HG03457 (cell line): ENCODE data around the gene PEX11B.
A peak's percentile ranks its signal among the peaks of the same experiment; 100 is the strongest.

Experiments
- ATAC-seq: cut with Tn5 transposase; IDR thresholded peaks from one replicate; pipeline ENCODE4 v1.9.1; 2021; ENCODE audit warnings: moderate number of reproducible peaks; ENCODE audit not compliant: unreplicated experiment

Gene PEX11B

DNA sequence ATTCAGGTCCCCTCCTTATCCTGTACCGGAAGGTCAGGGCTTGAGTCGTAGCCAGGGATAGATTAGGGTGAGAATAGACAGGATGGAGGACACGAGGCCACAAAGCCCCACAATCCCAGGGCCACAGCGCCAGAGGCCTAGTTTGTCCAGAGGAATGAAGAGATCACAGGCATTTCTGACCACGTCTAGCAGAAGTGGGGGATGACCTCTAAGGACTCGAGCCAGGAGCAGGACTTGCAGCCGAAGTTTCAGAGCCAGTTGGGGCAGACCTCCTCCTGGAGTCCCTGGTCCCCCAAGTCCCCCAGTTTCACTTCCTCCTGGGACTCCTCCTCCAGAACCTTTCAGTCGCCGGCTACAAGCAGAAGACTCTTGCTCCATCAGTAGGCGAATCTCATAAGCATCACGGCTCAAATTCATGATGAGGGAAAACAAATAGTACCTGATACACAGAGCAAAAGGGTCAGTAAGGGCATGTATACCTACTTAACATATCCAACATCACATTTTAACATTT is 6.3 kb downstream of the PEX11B start:
- ATAC-seq = no peak

DNA sequence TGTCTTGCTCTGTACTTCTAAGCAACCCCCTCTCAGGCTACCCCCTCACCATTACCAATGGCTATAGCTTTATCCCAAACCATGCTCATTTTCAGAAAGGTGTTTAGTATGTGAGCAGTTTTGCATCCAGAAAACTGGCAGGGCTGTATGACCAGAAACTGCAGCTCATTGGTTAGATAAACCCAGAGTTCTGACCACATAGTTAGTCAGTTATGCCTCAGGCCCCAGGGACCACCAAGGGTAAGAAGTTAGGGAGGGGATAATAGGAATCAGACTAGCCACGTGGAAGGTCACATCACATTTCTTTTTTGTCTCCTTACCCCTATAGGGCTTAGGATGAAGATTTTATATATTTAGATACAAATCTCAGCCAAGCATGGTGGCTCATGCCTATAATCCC is 9.9 kb downstream of the PEX11B start:
- ATAC-seq = no peak

DNA sequence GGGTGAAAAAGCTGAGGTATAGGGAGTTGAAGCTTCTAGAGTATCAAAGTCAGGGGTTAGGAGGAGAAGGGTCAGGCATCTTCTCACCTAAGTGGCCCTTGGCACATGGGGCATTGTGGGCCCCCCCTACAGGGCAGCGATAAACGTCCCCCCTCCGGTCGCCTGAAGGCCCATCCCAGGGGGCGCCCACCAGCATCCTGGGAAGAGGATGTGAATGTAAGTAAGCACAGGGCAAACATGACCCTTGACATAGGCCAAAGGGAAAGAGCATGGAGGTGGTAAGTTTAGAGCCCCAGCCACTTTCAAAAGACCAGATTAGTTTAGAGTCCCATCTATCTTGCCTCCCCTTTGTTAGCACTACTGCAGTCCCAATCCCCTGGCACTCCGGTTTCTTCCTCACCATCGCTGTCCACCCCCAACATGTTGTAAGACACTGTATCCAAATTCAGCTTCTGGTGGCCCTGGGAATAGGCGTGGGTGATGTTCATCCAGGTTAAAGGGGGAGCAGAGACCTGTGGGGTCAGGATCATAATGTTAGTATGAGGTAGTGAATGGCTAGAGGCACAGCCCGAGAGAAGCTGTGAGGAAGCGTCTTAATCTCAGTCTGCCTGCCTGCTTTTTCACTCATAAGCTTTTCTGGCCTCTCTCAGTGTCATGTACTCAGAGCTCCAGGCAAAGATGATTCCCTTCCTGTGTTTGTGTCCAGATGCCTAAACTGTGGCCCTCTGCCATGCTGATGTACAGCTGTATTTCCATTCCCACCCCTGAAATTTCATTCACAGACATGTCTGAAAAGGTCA is 11.4 kb downstream of the PEX11B start:
- ATAC-seq = no peak

DNA sequence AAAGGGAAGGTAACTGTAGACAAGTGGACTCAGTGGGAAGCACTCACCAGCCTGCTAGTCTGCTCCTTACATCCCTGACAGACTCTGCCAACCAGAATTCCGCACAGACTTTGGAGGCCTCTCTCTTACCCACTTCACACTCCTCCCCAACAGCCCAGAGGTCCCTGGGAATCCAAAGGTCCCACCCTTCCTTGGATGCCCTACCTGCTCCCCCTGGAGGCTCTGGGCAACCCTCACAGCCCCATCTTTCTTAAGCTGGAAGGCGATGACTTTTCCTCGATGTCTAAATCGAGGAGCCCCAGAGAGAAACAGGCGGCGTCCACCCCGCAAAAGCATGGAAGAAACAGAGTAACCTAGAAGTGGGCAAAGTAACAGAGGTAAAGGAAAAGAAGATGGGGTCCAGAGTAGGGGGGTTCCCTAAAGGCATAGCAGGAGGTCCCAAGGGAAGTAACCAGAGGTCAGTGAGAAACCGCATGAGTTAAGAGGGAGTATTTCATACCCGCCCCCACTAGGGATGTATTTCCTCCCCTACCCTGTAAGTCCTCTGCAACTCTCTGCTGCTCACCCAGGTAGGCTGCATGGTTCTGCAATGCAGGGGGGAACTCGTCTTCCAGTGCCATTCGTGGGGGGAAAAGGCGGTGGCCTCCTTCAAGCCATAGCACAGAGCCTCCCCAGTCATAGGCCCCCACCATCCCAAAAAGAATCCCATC is 17.1 kb downstream of the PEX11B start:
- ATAC-seq = no peak

DNA sequence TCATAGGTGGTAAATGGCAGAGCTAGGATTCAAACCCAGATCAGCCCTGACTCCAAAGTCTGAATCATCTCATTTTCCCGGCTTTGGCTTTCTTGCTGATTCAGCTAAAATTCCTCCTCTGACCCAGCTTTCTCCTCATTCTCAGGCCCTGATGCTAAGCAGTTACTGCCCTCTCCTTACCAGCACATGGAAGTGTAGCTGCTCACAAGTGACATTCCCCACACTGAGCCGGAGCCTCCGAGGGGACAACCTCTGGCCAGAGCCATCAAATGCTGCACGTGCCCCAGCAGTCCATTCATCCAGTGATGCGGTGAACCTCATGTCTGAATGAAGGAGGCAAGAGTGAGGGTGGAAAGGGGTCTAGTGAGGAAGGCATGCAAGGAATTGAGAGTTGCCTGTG is 19.8 kb downstream of the PEX11B start:
- no peak for ATAC-seq

DNA sequence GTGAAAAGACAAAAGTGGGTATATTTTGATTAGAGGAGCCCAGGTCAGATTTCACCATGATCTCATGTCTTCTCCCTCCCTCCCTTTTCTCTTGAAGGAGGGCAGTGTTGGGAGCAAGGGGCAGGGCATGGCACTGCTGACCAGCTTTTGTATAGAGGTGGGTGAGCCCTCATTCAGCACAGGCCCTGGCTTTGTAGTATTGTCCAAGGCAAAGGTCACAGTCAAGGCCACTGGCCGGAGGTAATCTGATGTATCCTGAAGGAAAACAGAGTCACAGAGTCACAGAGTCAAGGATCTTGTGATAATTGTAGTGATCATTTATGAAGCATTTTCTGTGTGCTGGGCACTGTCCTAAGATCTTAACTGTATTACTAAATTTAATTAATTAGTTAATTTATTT is 20.5 kb downstream of the PEX11B start:
- ATAC-seq = no peak

DNA sequence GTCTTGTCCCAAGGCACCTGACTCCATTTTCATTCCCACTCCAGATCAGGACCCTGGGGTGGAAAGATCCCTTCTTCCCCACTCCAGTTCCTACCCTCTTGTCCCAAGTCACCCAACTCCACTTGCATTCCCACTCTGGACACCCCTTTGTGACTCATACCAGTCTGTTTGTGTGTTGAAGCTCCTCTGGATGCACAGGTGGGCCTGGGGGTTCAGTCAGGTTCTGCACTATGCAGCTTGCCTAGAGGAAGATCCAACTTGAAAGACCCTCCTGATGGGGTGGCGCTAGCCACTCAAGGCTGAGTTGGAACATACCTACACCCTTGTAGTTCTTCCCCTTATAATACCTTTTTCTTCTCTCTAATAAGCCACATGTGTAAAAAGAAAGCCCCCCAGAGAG is 23.0 kb downstream of the PEX11B start:
- ATAC-seq = no peak

DNA sequence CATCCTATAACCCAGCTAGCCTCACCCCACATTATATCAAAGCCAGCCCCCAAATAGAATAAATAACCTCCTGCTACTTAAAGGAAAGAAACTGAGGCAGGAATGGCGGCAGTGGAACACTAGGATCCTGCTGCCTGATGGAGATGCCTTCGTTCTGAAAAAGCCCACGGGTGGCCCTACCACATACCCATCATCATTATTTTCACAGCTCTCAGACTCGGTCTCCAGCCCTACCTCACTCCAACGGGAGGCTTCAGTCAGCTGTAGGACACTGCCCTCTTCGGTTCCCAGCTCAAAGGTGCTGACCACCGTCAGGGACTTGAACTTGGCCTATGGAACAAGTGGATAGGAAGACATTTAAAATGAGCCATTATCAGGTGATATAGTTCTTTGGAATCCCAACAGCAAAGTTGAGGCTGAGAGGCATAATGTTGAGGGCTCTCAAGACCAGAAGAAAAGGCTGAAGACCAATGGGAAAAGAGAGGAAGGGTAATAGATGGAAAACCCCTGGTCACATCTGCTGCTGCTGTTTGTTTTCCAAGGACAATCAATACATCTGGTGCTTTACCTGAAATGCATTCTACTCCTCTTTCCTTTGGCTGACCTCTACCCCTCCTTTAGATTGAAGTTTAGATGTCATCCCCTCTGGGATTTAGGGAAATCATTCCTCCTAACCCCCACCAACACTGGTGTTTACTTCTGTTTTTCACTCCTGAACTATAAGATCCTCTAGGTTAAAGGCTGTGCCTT is 25.0 kb downstream of the PEX11B start:
- no peak for ATAC-seq

DNA sequence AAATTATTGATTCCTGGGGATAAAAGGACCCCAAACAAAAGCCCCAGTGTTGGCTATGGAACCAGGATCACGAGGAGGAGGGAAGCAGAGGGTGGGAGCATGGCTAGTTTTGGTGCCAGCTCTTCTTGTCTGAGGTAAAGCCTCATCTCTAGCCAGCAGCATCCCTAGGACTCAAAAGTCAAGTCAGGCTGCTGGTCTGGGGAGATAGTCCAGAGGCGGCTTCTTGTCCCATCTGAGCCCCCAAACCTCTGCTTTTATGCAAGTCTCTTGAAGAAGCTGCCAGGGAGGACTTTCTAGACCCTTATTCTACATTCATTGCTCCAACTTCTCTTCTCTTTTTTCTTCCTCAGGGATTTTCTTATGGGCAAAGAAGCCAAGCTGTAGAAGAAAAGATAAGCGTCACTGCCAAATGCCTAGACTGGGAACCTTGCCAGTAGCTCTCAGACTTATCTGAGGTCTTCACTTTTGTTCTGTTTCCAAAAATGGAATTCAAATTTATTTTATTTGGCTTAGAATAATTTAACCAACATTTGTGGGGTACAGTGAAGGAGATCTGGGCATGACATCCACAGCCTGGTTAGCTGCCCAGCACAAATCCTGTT is 25.9 kb downstream of the PEX11B start:
- ATAC-seq = no peak

DNA sequence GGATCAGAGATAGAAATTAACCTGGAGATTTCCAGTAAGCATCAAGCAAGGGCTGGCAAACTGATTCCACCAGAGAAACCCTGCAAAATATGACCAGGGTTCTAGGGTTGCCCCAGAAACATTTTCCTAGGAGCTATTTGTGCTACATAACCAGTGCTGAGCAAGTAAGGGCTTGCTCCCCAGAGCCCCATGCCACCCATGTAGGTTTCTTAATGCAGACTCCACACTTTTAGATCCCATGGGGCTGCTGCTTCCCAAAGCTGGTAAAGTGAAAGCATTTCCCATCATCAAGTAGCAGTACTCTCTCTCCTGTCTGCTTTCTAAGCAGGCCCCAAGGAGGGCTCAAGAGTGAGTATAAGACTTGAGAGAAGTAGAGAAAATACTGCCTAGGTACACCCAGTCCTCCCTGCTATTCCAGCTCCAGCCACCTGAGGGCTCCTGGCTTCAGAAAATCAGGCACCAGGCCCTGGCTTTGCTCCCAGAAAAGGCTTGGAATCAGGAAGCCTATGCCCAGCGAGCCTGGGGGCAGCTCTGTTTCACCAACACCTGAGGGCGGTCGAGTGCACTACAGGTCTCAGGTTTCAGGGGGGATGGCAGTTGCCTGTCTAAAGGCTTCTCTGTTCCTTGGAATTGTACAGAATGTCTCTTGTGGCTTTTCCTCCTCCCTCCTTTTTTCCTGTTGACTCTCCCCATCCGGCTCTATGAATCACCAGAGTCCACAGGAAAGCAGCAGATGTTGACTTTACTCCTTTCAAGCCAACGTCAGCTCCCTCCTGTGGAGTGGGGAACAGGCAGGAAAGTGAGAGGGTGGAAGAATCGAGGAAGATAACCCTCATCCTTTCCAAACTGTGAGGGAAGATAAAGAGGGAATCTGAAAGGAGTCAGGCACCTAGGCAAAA is 26.7 kb downstream of the PEX11B start:
- no peak for ATAC-seq

DNA sequence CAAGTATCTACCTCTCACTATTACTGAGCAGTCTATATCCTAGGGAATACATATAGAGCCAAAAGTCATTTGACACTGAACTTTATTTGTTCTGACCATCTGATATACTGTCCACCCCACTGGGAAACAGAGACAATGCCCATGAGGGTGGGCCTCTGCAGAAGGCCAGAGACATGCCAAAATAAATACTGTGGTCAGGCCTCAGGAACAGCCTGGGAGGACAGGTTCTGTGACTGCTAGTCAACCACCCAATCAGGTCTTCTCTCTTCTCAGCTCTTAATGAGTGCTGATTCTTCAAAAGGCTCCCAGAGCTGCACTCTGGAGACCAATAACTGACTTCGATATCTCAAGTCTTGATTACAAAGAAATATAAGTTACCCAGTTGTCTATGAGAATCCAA is 27.4 kb downstream of the PEX11B start:
- ATAC-seq = no peak

DNA sequence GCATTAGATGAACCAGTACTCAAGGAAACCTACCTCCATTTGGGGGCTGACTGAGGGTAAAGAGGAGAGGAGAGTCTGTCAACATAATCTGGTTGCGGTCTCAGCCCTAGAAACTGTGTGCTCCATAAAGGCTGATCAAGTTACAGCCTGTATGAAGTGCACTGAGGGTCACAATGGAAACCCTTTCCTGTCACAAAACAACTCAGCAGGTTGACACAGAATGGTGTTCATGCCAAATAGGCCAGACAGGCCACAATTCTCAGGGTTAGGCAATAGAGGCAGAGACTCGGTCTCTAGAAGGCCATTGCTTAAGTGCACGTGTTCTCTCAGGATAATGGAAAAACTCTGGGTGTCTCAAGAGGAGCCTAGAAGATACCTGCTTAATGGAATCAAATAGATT is 28.8 kb downstream of the PEX11B start:
- no peak for ATAC-seq

DNA sequence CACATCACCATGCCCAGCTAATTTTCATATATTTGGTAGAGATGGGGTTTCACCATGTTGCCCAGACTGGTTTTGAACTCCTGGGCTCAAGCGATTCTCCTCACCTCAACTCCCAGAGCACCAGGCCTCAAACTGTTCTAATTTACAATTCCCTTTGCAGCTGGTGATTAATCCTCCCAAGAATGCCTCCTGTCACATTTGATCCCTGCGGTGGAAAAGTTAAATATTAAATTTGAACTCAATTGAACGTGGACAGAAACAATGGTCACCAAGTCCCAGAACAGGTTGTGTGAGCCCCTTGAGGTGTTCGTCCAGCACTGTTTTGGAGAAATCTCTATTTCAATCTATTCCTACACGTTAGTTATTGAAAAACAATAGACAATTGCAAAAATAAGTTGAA is 30.9 kb downstream of the PEX11B start:
- ATAC-seq = no peak

DNA sequence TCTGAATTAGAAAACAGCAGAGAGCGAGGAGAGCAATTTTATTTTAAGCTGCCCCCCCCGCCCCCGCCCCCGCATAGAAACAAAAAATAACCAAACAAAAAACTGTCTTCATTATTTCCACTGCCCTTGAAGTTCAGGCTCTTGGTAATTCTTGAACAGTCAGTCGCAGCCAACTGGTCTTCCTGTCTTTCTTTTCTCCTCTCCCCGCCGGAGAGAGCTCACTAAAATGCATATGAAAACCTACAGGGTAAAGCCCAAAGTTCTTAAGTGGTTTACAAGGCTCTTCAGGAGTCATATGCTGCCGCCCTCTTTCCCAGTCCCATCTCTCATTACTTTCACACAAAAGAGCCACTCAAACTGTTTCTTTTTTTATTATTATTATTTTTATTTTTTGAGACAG is 31.7 kb downstream of the PEX11B start:
- no peak for ATAC-seq

DNA sequence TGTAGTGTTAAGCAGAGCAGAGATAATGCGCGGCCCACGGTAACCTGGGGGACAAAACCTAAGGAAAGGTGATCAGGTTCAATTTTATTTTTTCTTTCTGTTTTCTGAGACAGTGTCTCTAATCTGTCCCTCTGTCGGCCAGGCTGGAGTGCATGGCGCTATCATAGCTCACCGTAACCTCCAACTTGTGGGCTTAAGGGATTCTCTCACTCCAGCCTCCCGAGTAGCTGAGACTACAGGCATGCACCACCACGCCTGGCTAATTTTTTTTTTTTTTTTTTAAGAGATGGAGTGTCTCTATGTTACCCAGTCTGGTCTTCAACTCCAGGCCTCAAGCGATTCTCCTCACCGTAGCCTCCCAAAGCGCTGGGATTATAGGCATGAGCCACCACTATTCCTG is 32.1 kb downstream of the PEX11B start:
- ATAC-seq = no peak

DNA sequence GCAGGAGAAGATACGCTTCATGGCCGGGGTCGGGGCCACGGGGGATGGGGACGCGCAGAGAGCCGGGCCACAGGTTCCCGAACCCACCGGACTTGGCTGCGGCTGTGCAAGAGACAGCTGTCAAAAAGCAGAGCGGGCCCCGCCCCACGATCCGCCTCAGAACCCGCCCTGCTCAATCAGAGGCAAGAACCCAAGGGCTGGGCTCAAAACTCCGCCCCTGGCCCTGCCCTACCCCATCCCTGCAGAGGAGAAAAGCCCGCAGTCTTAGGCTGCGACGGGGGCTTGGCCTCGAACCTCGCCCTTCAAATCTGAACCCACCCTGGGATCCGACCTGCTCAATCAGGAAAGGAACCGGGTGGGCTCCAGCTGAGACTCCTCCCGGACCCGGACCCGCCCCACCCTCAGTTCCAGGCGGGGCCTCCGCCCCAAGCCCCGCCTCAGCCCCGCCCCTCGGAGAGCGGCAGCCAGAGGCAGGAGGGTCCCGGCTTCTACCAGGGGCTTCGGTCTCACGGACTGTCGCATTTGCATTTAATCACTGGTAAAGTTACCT is 32.7 kb downstream of the PEX11B start, which contains the start of gene ANKRD35:
Gene ANKRD35 (minus strand): TSS at position 129 of the 550 bp plus-strand sequence. CDS start 108 bp downstream, at position 21.
- peak; percentile 89 for ATAC-seq

DNA sequence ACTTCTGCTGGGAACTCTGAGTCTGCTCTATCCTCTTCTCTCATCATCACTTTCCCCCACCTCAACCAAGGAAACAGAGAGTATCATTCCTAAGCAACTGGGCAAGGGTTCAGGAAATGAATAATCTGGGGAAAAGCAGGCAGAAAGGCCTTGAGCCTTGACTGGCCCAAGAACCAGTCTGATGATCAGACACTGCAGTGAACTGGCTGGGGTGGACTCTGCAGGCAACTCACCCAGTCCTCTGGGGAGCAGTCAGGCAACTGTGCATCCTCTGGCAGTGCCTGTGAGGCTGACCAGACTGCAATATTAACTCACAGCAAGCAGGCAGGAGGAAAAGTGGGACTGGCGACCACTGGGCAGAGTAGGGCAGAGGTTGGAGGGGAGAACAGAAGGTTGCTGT is 33.8 kb downstream of the PEX11B start:
- ATAC-seq = no peak

DNA sequence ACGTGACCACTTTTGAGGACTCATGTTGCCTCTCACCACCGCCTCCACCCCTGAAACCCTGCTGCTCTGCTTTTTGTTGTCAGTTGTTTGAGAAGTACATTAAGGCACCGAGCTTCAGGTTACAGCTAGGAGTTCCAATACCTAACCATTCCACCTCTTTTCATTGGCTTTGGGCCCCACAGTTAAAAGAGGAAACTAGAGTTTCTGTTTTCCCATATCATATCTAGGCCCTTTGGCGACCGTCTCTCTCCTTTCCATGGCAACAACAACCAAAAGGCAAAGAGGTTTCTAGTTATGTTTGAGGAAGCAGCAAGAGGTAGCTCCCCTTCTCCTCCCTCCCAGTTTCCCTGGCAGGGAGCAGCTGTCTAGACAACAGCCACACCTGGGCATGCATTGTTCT is 38.7 kb downstream of the PEX11B start:
- ATAC-seq = no peak

DNA sequence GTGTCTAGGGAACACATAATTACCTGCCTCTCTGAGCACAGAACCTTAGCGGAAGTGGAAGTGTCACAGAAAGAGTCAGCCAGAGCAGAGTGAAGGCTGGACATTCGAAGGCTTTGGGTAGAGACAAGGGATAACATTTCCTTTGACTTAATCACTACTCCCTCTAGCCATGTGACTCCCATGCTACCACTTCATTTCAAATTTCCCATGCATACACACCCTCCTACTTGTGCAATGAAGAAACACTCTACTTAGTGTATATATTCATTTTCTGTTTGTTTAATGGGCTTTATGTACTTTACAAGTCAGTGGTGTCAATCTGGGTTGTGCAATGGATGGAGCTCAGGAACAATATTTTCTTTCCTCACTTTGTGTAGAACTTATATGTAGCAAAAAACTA is 39.8 kb downstream of the PEX11B start:
- ATAC-seq = no peak
